ENCODE data around the gene PLAAT2.

Gene PLAAT2

GRCh38 chr11:63574856-63575602, 11.8 kb upstream of the PLAAT2 start:
- peaks cover 3% of the 10 kb centered on the region for H3K9me3 ChIP-seq (ENCODE audit: insufficient read depth, low read length, severe bottlenecking)
- H3K36me3 ChIP-seq (ENCODE audit: insufficient read depth, low read length): no peaks in the 10 kb centered on the region
- peak overlapping the region in 1 of 2 experiments; percentile 55; a peak in 3 of 4 replicates for H3K4me3 ChIP-seq (ENCODE audit: low read depth in 1 of 2, low read length in 2 of 2)
- peak overlapping the region; percentile 47 for H3K9ac ChIP-seq (ENCODE audit: low read depth, low read length)
- peak overlapping the region; percentile 69 for H3K4me2 ChIP-seq (ENCODE audit: insufficient read depth, low read length)
- H3K4me1 ChIP-seq (ENCODE audit: insufficient read depth, low read length): peaks cover 18% of the 10 kb centered on the region
- H3K27ac ChIP-seq (ENCODE audit: low read length): peak overlapping the region; percentile 77
- H3K79me2 ChIP-seq (ENCODE audit: insufficient read depth, low read length): no peaks in the 10 kb centered on the region
- ATAC-seq (ENCODE audit: insufficient read depth, low read depth) (peak; percentile 18; the same call in 1 of the 3 replicates), DNase-seq (no peak)
- TF ChIP-seq CTCF (IDR thresholded peaks at IDR 0.05; ENCODE audit: borderline replicate concordance, extremely low read depth, low read length, poor library complexity, severe bottlenecking) (no peak), EZH2 (IDR thresholded peaks at IDR 0.05; ENCODE audit: borderline replicate concordance, low read depth, low read length, severe bottlenecking) (no peak)
- peak overlapping the region; percentile 91 for H2AFZ ChIP-seq (ENCODE audit: low read depth, low read length)
- H4K20me1 ChIP-seq (ENCODE audit: insufficient read depth, low read length): no peaks in the 10 kb centered on the region
- H3K27me3 ChIP-seq (ENCODE audit: insufficient read depth, low read length, poor library complexity): no peaks in the 10 kb centered on the region

GRCh38 chr11:63573881-63574855, 11.0 kb upstream of the PLAAT2 start:
- peak overlapping the region; percentile 69 for H3K4me2 ChIP-seq (ENCODE audit: insufficient read depth, low read length)
- H3K79me2 ChIP-seq (ENCODE audit: insufficient read depth, low read length): no peaks in the 10 kb centered on the region
- H3K27ac ChIP-seq (ENCODE audit: low read length): peak overlapping the region; percentile 77
- TF ChIP-seq CTCF (IDR thresholded peaks at IDR 0.05; ENCODE audit: borderline replicate concordance, extremely low read depth, low read length, poor library complexity, severe bottlenecking): peak; percentile 61
- no peak for TF ChIP-seq EZH2 (IDR thresholded peaks at IDR 0.05; ENCODE audit: borderline replicate concordance, low read depth, low read length, severe bottlenecking)
- peak; percentile 95 for ATAC-seq (ENCODE audit: insufficient read depth, low read depth)
- no peaks in the 10 kb centered on the region for H3K9me3 ChIP-seq (ENCODE audit: insufficient read depth, low read length, severe bottlenecking)
- peak; percentile 82 for DNase-seq
- H3K4me3 ChIP-seq (ENCODE audit: low read depth in 1 of 2, low read length in 2 of 2): peak overlapping the region in 1 of 2 experiments; percentile 55; a peak in 3 of 4 replicates
- H3K4me1 ChIP-seq (ENCODE audit: insufficient read depth, low read length): peaks cover 18% of the 10 kb centered on the region
- H4K20me1 ChIP-seq (ENCODE audit: insufficient read depth, low read length): no peaks in the 10 kb centered on the region
- peak overlapping the region; percentile 91 for H2AFZ ChIP-seq (ENCODE audit: low read depth, low read length)
- H3K9ac ChIP-seq (ENCODE audit: low read depth, low read length): peak overlapping the region; percentile 47
- H3K36me3 ChIP-seq (ENCODE audit: insufficient read depth, low read length): no peaks in the 10 kb centered on the region
- H3K27me3 ChIP-seq (ENCODE audit: insufficient read depth, low read length, poor library complexity): no peaks in the 10 kb centered on the region

GRCh38 chr11:63572026-63572688, 9.0 kb upstream of the PLAAT2 start:
- H3K4me1 ChIP-seq (ENCODE audit: insufficient read depth, low read length): peaks cover 18% of the 10 kb centered on the region
- no peak overlapping the region for H3K27ac ChIP-seq (ENCODE audit: low read length)
- no peak overlapping the region for H3K4me2 ChIP-seq (ENCODE audit: insufficient read depth, low read length)
- no peak for TF ChIP-seq EZH2 (IDR thresholded peaks at IDR 0.05; ENCODE audit: borderline replicate concordance, low read depth, low read length, severe bottlenecking)
- TF ChIP-seq CTCF (IDR thresholded peaks at IDR 0.05; ENCODE audit: borderline replicate concordance, extremely low read depth, low read length, poor library complexity, severe bottlenecking): no peak
- H3K36me3 ChIP-seq (ENCODE audit: insufficient read depth, low read length): no peaks in the 10 kb centered on the region
- no peak for DNase-seq
- no peaks in the 10 kb centered on the region for H3K27me3 ChIP-seq (ENCODE audit: insufficient read depth, low read length, poor library complexity)
- H3K4me3 ChIP-seq (ENCODE audit: low read depth in 1 of 2, low read length in 2 of 2): no peak overlapping the region
- H3K9ac ChIP-seq (ENCODE audit: low read depth, low read length): no peak overlapping the region
- no peaks in the 10 kb centered on the region for H3K79me2 ChIP-seq (ENCODE audit: insufficient read depth, low read length)
- ATAC-seq (ENCODE audit: insufficient read depth, low read depth): no peak
- no peak overlapping the region for H2AFZ ChIP-seq (ENCODE audit: low read depth, low read length)
- no peaks in the 10 kb centered on the region for H3K9me3 ChIP-seq (ENCODE audit: insufficient read depth, low read length, severe bottlenecking)
- H4K20me1 ChIP-seq (ENCODE audit: insufficient read depth, low read length): no peaks in the 10 kb centered on the region

All from DND-41 (cell line).